NCI-H2196 treated with DMSO at 0.1 percent for 48 hours (cell line): ENCODE measurements around the gene MYBPC1.
"Not testable (repeated sequence)": the region's sequence is repeated elsewhere in the genome, so short reads cannot be mapped to it uniquely, and the experiment has no call there.

Source experiments
- DNase-seq: peaks from one replicate; lab custom pipeline; 2025; ENCODE audit not compliant: unreplicated experiment; lab: John Stamatoyannopoulos, UW

MYBPC1 gene, protein sequence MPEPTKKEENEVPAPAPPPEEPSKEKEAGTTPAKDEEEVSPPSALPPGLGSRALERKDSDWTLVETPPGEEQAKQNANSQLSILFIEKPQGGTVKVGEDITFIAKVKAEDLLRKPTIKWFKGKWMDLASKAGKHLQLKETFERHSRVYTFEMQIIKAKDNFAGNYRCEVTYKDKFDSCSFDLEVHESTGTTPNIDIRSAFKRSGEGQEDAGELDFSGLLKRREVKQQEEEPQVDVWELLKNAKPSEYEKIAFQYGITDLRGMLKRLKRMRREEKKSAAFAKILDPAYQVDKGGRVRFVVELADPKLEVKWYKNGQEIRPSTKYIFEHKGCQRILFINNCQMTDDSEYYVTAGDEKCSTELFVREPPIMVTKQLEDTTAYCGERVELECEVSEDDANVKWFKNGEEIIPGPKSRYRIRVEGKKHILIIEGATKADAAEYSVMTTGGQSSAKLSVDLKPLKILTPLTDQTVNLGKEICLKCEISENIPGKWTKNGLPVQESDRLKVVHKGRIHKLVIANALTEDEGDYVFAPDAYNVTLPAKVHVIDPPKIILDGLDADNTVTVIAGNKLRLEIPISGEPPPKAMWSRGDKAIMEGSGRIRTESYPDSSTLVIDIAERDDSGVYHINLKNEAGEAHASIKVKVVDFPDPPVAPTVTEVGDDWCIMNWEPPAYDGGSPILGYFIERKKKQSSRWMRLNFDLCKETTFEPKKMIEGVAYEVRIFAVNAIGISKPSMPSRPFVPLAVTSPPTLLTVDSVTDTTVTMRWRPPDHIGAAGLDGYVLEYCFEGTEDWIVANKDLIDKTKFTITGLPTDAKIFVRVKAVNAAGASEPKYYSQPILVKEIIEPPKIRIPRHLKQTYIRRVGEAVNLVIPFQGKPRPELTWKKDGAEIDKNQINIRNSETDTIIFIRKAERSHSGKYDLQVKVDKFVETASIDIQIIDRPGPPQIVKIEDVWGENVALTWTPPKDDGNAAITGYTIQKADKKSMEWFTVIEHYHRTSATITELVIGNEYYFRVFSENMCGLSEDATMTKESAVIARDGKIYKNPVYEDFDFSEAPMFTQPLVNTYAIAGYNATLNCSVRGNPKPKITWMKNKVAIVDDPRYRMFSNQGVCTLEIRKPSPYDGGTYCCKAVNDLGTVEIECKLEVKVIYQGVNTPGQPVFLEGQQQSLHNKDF

DNA sequence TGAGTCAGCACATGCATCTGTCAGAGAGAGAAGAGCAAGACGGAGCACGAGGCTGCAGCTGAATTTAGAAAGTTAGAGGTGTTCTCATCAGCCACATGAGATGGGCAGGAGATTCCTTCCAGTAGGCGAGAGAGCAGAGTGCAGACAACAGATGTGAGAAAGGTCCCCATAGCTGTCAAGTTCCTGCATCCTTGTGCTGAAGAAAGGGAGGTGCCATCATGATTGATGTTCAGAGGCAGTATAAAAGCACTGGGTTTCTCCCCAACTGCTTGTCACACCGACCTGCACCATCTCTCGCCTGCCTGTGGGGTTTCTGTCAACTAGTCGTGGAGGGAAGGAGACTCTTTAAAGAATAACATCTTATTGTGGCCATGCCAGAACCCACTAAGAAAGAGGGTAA lies at the start of gene MYBPC1:
Gene MYBPC1 (plus strand): TSS at position 272 of the 400 bp plus-strand sequence. CDS start 100 bp downstream, at position 372.
- no peak for DNase-seq

GRCh38 chr12:101551362-101552114 lies 43.2 kb upstream of the MYBPC1 start:
- DNase-seq, result no peak

- DNase-seq, result no peak
Observed at GRCh38 chr12:101552277-101552676, 42.5 kb upstream of the MYBPC1 start.

DNA sequence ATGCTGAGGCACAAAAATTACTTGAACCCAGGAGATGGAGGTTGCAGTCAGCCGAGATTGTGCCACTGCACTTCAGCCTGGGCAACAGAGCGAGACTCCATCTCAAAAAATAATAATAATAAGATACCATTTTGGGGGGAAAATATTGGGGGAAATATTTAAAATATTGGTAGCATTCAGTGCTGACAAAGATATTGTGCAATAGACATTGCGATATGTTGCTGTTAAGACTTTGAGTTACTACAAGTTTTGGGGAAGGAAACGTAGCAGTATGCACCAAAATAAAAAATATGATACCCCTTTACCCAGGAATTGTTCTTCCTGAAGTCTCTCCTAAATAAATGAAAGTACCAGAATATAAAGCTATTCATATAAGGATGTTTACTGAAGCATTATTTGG lies 37.7 kb upstream of the MYBPC1 start:
- DNase-seq, result no peak

- DNase-seq, result not testable (repeated sequence)
Observed at GRCh38 chr12:101558726-101559125, 36.0 kb upstream of the MYBPC1 start.

- no peak for DNase-seq
Observed at GRCh38 chr12:101563212-101563611, 31.6 kb upstream of the MYBPC1 start.

DNA sequence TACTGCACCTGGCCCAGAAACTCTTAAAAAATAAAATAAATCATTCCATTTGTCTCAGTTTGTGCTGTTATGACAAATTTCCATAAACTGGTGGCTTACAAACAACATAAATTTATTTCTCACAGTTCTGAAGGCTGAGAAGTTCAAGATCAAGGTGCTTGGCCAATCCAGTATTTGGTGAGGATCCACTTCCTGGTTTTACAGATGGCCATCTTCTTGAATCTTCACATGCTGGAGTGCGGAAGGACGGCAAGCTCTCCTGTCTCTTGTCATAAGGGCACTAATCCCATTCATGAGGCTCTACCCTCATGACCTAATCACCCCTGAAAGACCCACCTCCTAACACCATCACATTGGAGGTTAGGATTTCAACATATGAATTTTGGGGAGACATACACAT lies 29.9 kb upstream of the MYBPC1 start:
- no peak for DNase-seq

DNA sequence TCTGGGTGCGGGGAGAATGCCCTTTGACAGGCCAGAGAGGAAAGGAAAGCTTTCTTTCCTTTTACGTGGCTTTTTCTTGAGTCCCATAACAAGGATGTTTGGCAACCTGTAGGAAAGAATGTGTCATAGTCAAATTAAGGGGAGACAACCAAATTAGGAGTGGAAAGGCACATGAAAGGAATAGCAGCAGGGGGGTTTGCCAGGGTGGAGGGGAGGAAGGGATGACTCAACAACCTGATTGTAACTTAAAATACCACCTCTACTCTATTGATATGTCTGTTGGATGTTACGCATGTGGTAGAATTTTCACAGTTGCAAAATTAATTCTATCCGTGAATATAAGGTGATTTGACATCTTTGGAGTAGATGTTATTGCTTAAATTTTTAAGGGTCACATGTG lies 28.5 kb upstream of the MYBPC1 start:
- DNase-seq, result no peak

- DNase-seq, result no peak
Observed at GRCh38 chr12:101567918-101568317, 26.9 kb upstream of the MYBPC1 start.

DNA sequence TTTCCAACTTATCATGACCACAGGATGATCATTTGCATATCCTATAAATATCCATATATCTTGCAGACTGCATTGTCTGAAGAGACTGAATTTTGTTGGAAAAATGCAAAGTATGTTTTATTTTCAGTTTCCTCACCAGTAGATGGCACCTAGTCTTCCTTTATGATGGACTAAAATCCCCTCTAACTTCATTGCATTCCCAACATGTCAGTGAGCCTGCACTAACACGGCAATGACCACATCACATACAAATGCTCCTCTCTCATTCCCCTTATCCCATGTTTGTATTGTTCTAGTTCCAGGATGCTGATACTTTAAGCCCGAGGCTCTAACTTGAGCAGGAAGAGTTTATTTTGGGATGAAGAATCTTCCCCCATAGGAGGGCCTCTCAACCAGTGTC lies 24.7 kb upstream of the MYBPC1 start:
- DNase-seq, result no peak

DNA sequence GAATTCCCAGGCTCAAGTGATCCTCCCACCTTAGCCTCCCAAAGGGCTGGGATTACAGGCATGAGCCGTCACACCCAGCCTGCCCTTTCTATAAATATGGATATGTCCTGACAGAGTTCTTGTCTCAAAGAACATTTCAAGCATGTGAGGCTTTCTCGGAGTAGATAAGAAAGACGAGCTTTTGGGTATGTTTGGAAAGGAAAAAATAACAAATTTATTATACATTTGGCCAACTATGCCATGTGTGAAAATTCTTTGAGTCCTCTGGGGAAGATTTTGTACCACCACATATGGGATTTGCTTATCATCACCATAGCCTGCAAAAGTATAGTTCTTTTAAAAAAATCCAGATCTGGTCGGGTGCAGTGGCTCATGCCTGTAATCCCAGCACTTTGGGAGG lies 23.7 kb upstream of the MYBPC1 start:
- DNase-seq, result no peak

GRCh38 chr12:101573743-101574142 lies 21.0 kb upstream of the MYBPC1 start:
- no peak for DNase-seq

DNA sequence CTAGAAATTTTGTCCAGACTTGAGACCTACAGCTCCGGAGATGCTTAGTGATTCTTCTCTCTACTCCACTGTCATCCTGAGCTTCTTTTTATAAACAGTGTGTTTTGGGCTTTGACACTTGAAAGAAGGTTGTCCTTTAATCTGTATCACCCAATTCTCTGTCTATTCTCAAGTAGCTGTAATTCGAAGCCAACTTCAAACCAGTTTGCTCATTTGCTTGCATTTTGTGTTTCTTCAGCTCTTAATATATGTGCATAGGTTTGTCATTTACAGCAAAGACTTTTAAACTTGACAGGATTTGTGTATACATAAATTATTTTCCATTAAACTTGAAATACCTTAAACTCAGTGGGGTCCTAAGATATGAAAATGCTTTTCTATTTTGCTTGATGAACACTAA lies 16.4 kb upstream of the MYBPC1 start:
- DNase-seq, result no peak

DNA sequence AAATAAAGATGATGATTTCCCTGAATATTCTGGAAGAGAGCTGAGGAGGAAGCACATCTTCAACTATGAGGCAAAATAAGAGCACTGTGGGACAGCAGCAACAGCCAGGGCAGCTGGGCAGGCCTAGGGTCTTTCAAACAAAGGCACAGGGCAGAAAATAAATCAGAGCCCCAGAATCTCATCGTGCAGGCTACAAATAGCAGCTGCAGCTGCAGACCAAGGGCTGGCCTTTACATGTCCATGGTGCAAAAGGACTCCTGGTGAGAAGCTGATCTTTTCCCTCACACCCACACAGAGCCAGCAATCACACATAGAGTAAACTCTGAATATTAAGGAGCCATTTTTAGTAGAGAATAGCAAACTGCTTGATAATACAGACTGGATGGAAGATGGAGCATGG lies 13.6 kb upstream of the MYBPC1 start:
- no peak for DNase-seq

GRCh38 chr12:101582937-101583336 lies 11.8 kb upstream of the MYBPC1 start:
- DNase-seq, result no peak

DNA sequence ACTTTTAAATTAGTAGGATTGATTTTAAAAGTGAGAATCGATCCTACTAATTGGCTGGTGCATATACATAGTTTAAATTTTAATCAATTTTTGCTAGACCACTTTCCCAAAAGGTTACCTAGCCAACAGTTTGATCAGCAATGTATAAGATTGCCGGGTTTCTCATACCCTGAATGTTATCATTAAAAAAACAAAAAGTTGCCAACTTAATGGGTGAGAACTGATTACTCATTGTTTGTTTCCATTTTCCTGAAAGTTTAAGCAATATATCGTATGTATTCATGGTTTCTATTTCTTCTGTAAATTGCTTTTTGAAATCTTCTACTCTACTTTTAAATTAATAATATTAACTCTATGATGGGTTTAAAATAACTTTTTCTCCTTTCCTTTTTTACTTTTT lies 4.4 kb upstream of the MYBPC1 start:
- DNase-seq, result no peak

DNA sequence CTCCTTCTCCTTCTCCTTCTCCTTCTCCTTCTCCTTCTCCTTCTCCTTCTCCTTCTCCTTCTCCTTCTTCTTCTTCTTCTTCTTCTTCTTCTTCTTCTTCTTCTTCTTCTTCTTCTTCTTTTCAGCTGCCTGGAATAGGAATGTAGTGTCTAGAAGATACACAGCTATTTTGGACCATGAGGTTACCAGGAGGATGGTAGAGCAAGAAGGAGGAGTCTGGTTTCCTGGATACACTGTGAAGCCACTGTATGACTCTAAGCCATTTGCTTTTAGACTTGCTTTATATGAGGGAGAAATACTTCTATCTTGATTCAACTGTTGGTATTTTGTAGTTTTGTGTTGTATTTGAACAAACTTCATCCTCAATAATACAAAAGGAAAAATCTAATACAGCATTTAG lies 3.0 kb upstream of the MYBPC1 start:
- no peak for DNase-seq

- no peak for DNase-seq
Observed at GRCh38 chr12:101592448-101592847, 2.3 kb upstream of the MYBPC1 start.

DNA sequence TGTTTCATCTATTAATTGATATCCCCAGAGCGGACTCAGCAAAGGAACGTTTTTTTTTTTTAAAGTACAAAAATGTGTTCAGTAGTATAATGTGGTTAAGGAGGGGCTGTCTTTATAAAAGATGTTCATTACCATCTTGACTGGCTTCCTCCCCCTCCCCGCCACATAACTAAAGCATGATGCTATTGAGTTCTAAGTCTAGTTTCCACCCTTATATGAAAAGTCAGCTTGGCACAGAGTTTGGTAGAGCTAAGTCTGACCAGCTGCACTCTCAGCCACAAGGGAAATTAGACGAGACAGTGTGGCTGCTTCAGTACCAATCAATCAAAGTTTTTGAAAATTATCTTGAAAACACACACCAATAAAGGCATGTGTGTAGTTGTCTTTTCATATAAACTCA lies 1.9 kb upstream of the MYBPC1 start:
- no peak for DNase-seq

GRCh38 chr12:101596172-101596571 lies 1.4 kb downstream of the MYBPC1 start:
- DNase-seq, result no peak

DNA sequence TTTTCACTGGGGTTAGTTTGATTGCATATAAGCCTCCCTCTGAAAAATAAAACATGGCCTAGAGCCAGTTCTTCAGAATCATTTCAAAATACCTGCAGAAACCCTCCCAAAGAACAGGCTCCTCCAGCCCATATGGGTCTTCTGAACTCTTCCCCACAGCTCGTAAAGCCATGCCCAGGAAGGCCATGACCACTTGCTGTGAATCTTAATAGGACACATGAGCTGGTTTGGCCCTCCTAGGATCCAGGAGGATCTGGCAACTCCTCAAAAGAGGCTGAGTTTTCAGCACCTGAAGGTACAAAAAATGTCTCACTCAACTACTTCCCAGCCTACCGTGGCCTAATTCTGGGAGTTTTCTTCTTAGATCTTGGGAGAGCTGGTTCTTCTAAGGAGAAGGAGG lies 2.4 kb downstream of the MYBPC1 start:
- no peak for DNase-seq
